Activated CD4-positive, alpha-beta T cell treated with anti-CD3 and anti-CD28 coated beads, Interleukin-2, amount 10 ng/mL, durations not matched to agents 7 days and 5 days (primary cell): ENCODE measurements around the gene ASAH2B. TPM values are rescaled to one million over a fixed set of nuclear protein-coding genes. Genes with fewer than 3 reads are reported as not detected.
"Not testable (repeated sequence)": the region's sequence is repeated elsewhere in the genome, so short reads cannot be mapped to it uniquely, and the experiment has no call there.

Experiments used
- CTCF ChIA-PET: fragments of 350-600 bp; sonication (Branson Sonifier 250); formaldehyde crosslinking; loops from one replicate; lab custom pipeline; 2021; ENCODE audit warnings: antibody characterized with exemption; lab: Charles Lee
- POLR2A ChIA-PET: fragments of 350-600 bp; sonication (Branson Sonifier 250); formaldehyde crosslinking; loops from one replicate; lab custom pipeline; 2021; ENCODE audit warnings: antibody characterized with exemption; lab: Charles Lee
- DNase-seq: peaks from one replicate; pipeline ENCODE4 v3.0.0-alpha.2; 2020
- H3K27ac Mint-ChIP-seq: one replicate; pipeline ENCODE4 v1.8.0; 2021; ENCODE audit warnings: mild to moderate bottlenecking, moderate library complexity, mixed read lengths
- H3K27me3 Mint-ChIP-seq: one replicate; pipeline ENCODE4 v1.8.0; 2021; ENCODE audit warnings: mixed read lengths
- H3K36me3 Mint-ChIP-seq: one replicate; pipeline ENCODE4 v1.8.0; 2021; ENCODE audit warnings: low read depth, mixed read lengths
- H3K4me1 Mint-ChIP-seq: one replicate; pipeline ENCODE4 v1.8.0; 2021; ENCODE audit warnings: mixed read lengths
- H3K4me3 Mint-ChIP-seq: one replicate; pipeline ENCODE4 v1.8.0; 2021; ENCODE audit warnings: mild to moderate bottlenecking, moderate library complexity, mixed read lengths
- H3K9me3 Mint-ChIP-seq: one replicate; pipeline ENCODE4 v1.8.0; 2021; ENCODE audit warnings: mixed read lengths
- total RNA-seq, 2 experiments: library from RNA; stranded (reverse); gene quantifications; one replicate each; pipeline ENCODE4 v1.2.3, GENCODE V29; 2021

Gene ASAH2B
- total RNA-seq = 1 to 10 TPM; 2.3 to 3.3 TPM

- peaks cover 3% of the 10 kb centered on the region for H3K36me3 Mint-ChIP-seq
- H3K9me3 Mint-ChIP-seq = no peaks in the 10 kb centered on the region
- CTCF ChIA-PET = no interaction called here
- H3K27ac Mint-ChIP-seq = peak within 1 kb of the TSS; percentile 94
- peak within 1 kb of the TSS; percentile 95 for H3K4me3 Mint-ChIP-seq
- H3K27me3 Mint-ChIP-seq = peaks cover 9% of the 10 kb centered on the region
- POLR2A ChIA-PET = no interaction called here
- DNase-seq = peak; percentile 81
- peaks cover 25% of the 10 kb centered on the region for H3K4me1 Mint-ChIP-seq
These were observed at the start of gene ASAH2B for GRCh38 chr10:50739618-50740292. Gene ASAH2B, plus strand, starts transcription at chr10:50739936. Its CDS starts 5,195 bp downstream, at chr10:50745131.

- H3K36me3 Mint-ChIP-seq, H3K4me1 Mint-ChIP-seq, H3K27me3 Mint-ChIP-seq, H3K27ac Mint-ChIP-seq, DNase-seq, H3K4me3 Mint-ChIP-seq, H3K9me3 Mint-ChIP-seq, CTCF ChIA-PET, POLR2A ChIA-PET: not testable (repeated sequence)
These were observed 41.9 kb upstream of the ASAH2B start for GRCh38 chr10:50697819-50698218.

GRCh38 chr10:50701947-50702346, 37.8 kb upstream of the ASAH2B start:
- H3K36me3 Mint-ChIP-seq, H3K27me3 Mint-ChIP-seq, H3K4me1 Mint-ChIP-seq, H3K4me3 Mint-ChIP-seq, CTCF ChIA-PET, H3K9me3 Mint-ChIP-seq, POLR2A ChIA-PET, H3K27ac Mint-ChIP-seq, DNase-seq: not testable (repeated sequence)

GRCh38 chr10:50702997-50703396, 36.7 kb upstream of the ASAH2B start:
- H3K27me3 Mint-ChIP-seq, POLR2A ChIA-PET, H3K36me3 Mint-ChIP-seq, H3K9me3 Mint-ChIP-seq, H3K27ac Mint-ChIP-seq, DNase-seq, H3K4me1 Mint-ChIP-seq, CTCF ChIA-PET, H3K4me3 Mint-ChIP-seq: not testable (repeated sequence)

GRCh38 chr10:50704436-50705079, 35.2 kb upstream of the ASAH2B start:
- CTCF ChIA-PET, H3K9me3 Mint-ChIP-seq, H3K27ac Mint-ChIP-seq, POLR2A ChIA-PET, H3K4me1 Mint-ChIP-seq, H3K27me3 Mint-ChIP-seq, DNase-seq, H3K36me3 Mint-ChIP-seq, H3K4me3 Mint-ChIP-seq: not testable (repeated sequence)

GRCh38 chr10:50706006-50706405, 33.7 kb upstream of the ASAH2B start:
- POLR2A ChIA-PET, H3K9me3 Mint-ChIP-seq, DNase-seq, H3K36me3 Mint-ChIP-seq, H3K4me3 Mint-ChIP-seq, H3K27ac Mint-ChIP-seq, CTCF ChIA-PET, H3K27me3 Mint-ChIP-seq, H3K4me1 Mint-ChIP-seq: not testable (repeated sequence)

GRCh38 chr10:50710241-50710640, 29.5 kb upstream of the ASAH2B start:
- H3K4me3 Mint-ChIP-seq, H3K27me3 Mint-ChIP-seq, H3K27ac Mint-ChIP-seq, CTCF ChIA-PET, H3K36me3 Mint-ChIP-seq, H3K4me1 Mint-ChIP-seq, POLR2A ChIA-PET, H3K9me3 Mint-ChIP-seq, DNase-seq: not testable (repeated sequence)

GRCh38 chr10:50723812-50724211, 15.9 kb upstream of the ASAH2B start:
- H3K27ac Mint-ChIP-seq, H3K9me3 Mint-ChIP-seq, H3K36me3 Mint-ChIP-seq, POLR2A ChIA-PET, H3K4me1 Mint-ChIP-seq, CTCF ChIA-PET, H3K4me3 Mint-ChIP-seq, DNase-seq: not testable (repeated sequence)
- H3K27me3 Mint-ChIP-seq = peaks cover 40% of the 10 kb centered on the region

- H3K27ac Mint-ChIP-seq, H3K36me3 Mint-ChIP-seq, H3K4me1 Mint-ChIP-seq, CTCF ChIA-PET, H3K9me3 Mint-ChIP-seq, POLR2A ChIA-PET, H3K4me3 Mint-ChIP-seq, DNase-seq: not testable (repeated sequence)
- peaks cover 48% of the 10 kb centered on the region for H3K27me3 Mint-ChIP-seq
These were observed 11.6 kb upstream of the ASAH2B start for GRCh38 chr10:50728112-50728511.

- H3K9me3 Mint-ChIP-seq, H3K36me3 Mint-ChIP-seq, POLR2A ChIA-PET, DNase-seq, CTCF ChIA-PET: not testable (repeated sequence)
- peak overlapping the region; percentile 95 for H3K4me3 Mint-ChIP-seq
- H3K4me1 Mint-ChIP-seq = peaks cover 25% of the 10 kb centered on the region
- peaks cover 16% of the 10 kb centered on the region for H3K27me3 Mint-ChIP-seq
- peak overlapping the region; percentile 94 for H3K27ac Mint-ChIP-seq
These were observed 634 bp upstream of the ASAH2B start for GRCh38 chr10:50738987-50739617.

- Mint-ChIP-seq H3K9me3 (no peaks in the 10 kb centered on the region), H3K4me1 (peaks cover 25% of the 10 kb centered on the region), H3K27me3 (peaks cover 5% of the 10 kb centered on the region), H3K36me3 (peaks cover 3% of the 10 kb centered on the region), H3K4me3 (peak overlapping the region; percentile 95), H3K27ac (peak overlapping the region; percentile 94)
- ChIA-PET CTCF (no interaction called here), POLR2A (no interaction called here)
- DNase-seq = peak; percentile 30
These were observed 535 bp downstream of the ASAH2B start for GRCh38 chr10:50740293-50740648.

GRCh38 chr10:50742820-50743219, 3.1 kb downstream of the ASAH2B start:
- DNase-seq, CTCF ChIA-PET, H3K27ac Mint-ChIP-seq, H3K4me3 Mint-ChIP-seq, H3K36me3 Mint-ChIP-seq, POLR2A ChIA-PET, H3K9me3 Mint-ChIP-seq, H3K27me3 Mint-ChIP-seq: not testable (repeated sequence)
- H3K4me1 Mint-ChIP-seq = peaks cover 25% of the 10 kb centered on the region

- CTCF ChIA-PET, H3K27me3 Mint-ChIP-seq: not testable (repeated sequence)
These were observed 27.2 kb downstream of the ASAH2B start for GRCh38 chr10:50766774-50767513.

More at GRCh38 chr10:50766774-50767513, 27.2 kb downstream of the ASAH2B start:
- H3K27ac Mint-ChIP-seq, H3K4me3 Mint-ChIP-seq, H3K9me3 Mint-ChIP-seq, POLR2A ChIA-PET, DNase-seq, H3K36me3 Mint-ChIP-seq, H3K4me1 Mint-ChIP-seq: not testable (repeated sequence)
